ENCODE results near the gene BORCS5.

DNA sequence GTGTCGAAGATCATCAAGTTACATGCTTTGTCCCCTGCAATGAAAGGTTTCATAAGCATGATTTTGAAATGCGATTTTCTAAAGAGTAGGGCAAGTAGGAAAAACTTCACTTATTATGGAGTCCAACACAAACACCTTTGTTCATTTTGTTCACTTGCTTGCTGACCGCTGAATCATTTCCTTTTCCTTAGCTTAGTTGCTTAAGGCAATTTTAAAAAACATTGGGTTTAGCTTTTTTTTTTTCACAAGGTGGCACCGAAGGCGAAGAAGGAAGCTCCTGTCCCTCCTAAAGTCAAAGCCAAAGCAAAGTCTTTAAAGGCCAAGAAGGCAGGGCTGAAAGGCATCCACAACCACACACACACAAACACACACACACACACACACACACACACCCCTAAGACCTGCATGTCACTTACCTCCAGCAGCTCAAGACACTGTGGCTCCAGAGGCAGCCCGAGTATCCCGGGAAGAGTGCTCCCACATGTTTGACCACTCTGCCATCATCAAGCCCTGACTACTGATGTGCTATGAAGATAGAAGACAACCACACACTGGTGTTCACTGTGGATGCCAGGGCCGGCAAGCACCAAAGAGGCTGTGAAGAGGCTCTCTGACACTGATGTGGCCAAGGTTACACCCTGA is 18.2 kb upstream of the BORCS5 start:
- TF ChIP-seq, protein P1, sequence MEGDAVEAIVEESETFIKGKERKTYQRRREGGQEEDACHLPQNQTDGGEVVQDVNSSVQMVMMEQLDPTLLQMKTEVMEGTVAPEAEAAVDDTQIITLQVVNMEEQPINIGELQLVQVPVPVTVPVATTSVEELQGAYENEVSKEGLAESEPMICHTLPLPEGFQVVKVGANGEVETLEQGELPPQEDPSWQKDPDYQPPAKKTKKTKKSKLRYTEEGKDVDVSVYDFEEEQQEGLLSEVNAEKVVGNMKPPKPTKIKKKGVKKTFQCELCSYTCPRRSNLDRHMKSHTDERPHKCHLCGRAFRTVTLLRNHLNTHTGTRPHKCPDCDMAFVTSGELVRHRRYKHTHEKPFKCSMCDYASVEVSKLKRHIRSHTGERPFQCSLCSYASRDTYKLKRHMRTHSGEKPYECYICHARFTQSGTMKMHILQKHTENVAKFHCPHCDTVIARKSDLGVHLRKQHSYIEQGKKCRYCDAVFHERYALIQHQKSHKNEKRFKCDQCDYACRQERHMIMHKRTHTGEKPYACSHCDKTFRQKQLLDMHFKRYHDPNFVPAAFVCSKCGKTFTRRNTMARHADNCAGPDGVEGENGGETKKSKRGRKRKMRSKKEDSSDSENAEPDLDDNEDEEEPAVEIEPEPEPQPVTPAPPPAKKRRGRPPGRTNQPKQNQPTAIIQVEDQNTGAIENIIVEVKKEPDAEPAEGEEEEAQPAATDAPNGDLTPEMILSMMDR (conservative IDR thresholded peaks at IDR 0.05; ENCODE audit: low read depth in 2 of 2), result no peak
- no peak for TF ChIP-seq EZH2 (IDR thresholded peaks at IDR 0.05; ENCODE audit: low read depth, unreplicated experiment)
- no peak for TF ChIP-seq POLR2AphosphoS5 (IDR thresholded peaks at IDR 0.05; ENCODE audit: low read depth)
- TF ChIP-seq JUNB (IDR thresholded peaks at IDR 0.05; ENCODE audit: unreplicated experiment), result no peak
